K562 (cell line): ENCODE data around the gene PRDM10. TPM values are rescaled to one million over a fixed set of nuclear protein-coding genes. Genes with fewer than 3 reads are reported as not detected.

ENCODE experiments used
- ATF6 ChIP-seq: sonication (generic); formaldehyde crosslinking; IDR thresholded peaks from 2 replicates; pipeline ENCODE4 v1.4.0; 2020; ENCODE audit warnings: mild to moderate bottlenecking, missing genetic modification reagents
- BACH1 ChIP-seq: fragments of 200-800 bp; sonication (Bioruptor generic); IDR thresholded peaks from 2 replicates; pipeline ENCODE4 v1.6.1; 2016; ENCODE audit warnings: missing genetic modification characterization, missing compliant biosample characterization
- CHD2 ChIP-seq: IDR thresholded peaks from 2 replicates; pipeline ENCODE4 v1.6.1; 2011; ENCODE audit warnings: low read depth, low read length
- E2F1 ChIP-seq: sonication (generic); formaldehyde crosslinking; IDR thresholded peaks from 2 replicates; pipeline ENCODE4 v1.8.1; 2023; ENCODE audit warnings: mild to moderate bottlenecking, missing genetic modification reagents, moderate library complexity
- FOSL1 ChIP-seq: fragments of 200-800 bp; sonication (Bioruptor generic); conservative IDR thresholded peaks from 2 replicates; pipeline ENCODE4 v1.6.1; 2016; ENCODE audit warnings: missing genetic modification characterization, missing compliant biosample characterization
- HLTF ChIP-seq: fragments of 450-650 bp; IDR thresholded peaks from 2 replicates; pipeline ENCODE4 v1.6.1; 2016
- KLF13 ChIP-seq: fragments of 450-650 bp; IDR thresholded peaks from 2 replicates; pipeline ENCODE4 v1.6.1; 2016; ENCODE audit warnings: missing genetic modification characterization, low read depth, mild to moderate bottlenecking, missing compliant biosample characterization, moderate library complexity, borderline replicate concordance
- MAFK ChIP-seq: IDR thresholded peaks from 2 replicates; pipeline ENCODE4 v1.6.1; 2011; ENCODE audit warnings: low read length, improper control_type of control experiment
- MCM3 ChIP-seq: fragments of 450-650 bp; IDR thresholded peaks from 2 replicates; pipeline ENCODE4 v1.6.1; 2016
- MXD1 ChIP-seq: fragments of 250-450 bp; sonication (Bioruptor Pico); IDR thresholded peaks from 2 replicates; pipeline ENCODE4 v1.8.0; 2021; ENCODE audit warnings: borderline replicate concordance, mild to moderate bottlenecking, moderate library complexity; ENCODE audit not compliant: poor library complexity, severe bottlenecking
- POLR2G ChIP-seq: fragments of 200-400 bp; formaldehyde crosslinking; IDR thresholded peaks from 2 replicates; pipeline ENCODE4 v1.6.1; 2017; ENCODE audit warnings: low read depth, mild to moderate bottlenecking, antibody characterized with exemption, low read length, moderate library complexity
- PRMT5 ChIP-seq: sonication (generic); formaldehyde crosslinking; IDR thresholded peaks from 2 replicates; pipeline ENCODE4 v1.5.0; 2020; ENCODE audit warnings: missing genetic modification reagents
- PTBP1 ChIP-seq: fragments of 200-400 bp; formaldehyde crosslinking; IDR thresholded peaks from 2 replicates; pipeline ENCODE4 v1.6.1; 2017; ENCODE audit warnings: low read depth, low read length
- RB1 ChIP-seq: fragments of 450-650 bp; IDR thresholded peaks from 2 replicates; pipeline ENCODE4 v1.6.1; 2017; ENCODE audit warnings: low read depth, mild to moderate bottlenecking
- RBM39 ChIP-seq: fragments of 200-400 bp; formaldehyde crosslinking; optimal IDR thresholded peaks from 2 replicates; pipeline ENCODE3; 2018; ENCODE audit warnings: low read depth, low read length
- RNF2 ChIP-seq: sonication (generic); IDR thresholded peaks from 2 replicates; pipeline ENCODE4 v1.6.1; 2016
- SAFB2 ChIP-seq: fragments of 200-400 bp; formaldehyde crosslinking; IDR thresholded peaks from 2 replicates; pipeline ENCODE4 v1.6.1; 2018; ENCODE audit warnings: borderline replicate concordance, low read length, low read depth, moderate library complexity; ENCODE audit not compliant: severe bottlenecking
- SMAD2 ChIP-seq: fragments of 150-350 bp; IDR thresholded peaks from 2 replicates; pipeline ENCODE4 v1.6.1; 2014; ENCODE audit warnings: low read depth, mild to moderate bottlenecking, low read length
- SRSF7 ChIP-seq: fragments of 200-400 bp; formaldehyde crosslinking; optimal IDR thresholded peaks from 2 replicates; pipeline ENCODE3; 2017; ENCODE audit warnings: mild to moderate bottlenecking, low read depth, low read length
- STAT5B ChIP-seq: fragments of 250-450 bp; sonication (Bioruptor Pico); IDR thresholded peaks from 2 replicates; pipeline ENCODE4 v1.8.0; 2021; ENCODE audit warnings: mild to moderate bottlenecking, inconsistent platforms
- TOE1 ChIP-seq, 2 experiments: fragments of 450-650 bp in 1 of 2; sonication (generic) in 1 of 2; formaldehyde crosslinking in 1 of 2; IDR thresholded peaks; 2 replicates each; pipeline versions ENCODE4 v1.7.1 to v1.8.0; 2016 to 2022; ENCODE audit warnings: borderline replicate concordance in 2 of 2, mild to moderate bottlenecking in 2 of 2, antibody characterized with exemption in 1 of 2, inconsistent platforms in 1 of 2, low read depth in 1 of 2, missing genetic modification reagents in 1 of 2, moderate library complexity in 1 of 2
- XRCC4 ChIP-seq: IDR thresholded peaks from one replicate; pipeline ENCODE4 v1.6.1; 2011; ENCODE audit not compliant: insufficient read depth, insufficient read length; ENCODE audit errors: extremely low read depth
- ZNF41 ChIP-seq: fragments of 250-450 bp; sonication (Bioruptor Pico); conservative IDR thresholded peaks from 2 replicates; pipeline ENCODE4 v1.4.0; 2020; ENCODE audit warnings: mild to moderate bottlenecking
- ZNF740 ChIP-seq, 3 experiments: fragments of 200-800 bp in 1 of 3; sonication (Bioruptor generic) in 1 of 3; sonication (generic) in 1 of 3; formaldehyde crosslinking in 1 of 3; IDR thresholded peaks; 2 replicates each; pipeline versions ENCODE4 v1.6.1 to v1.8.0; 2016 to 2022; ENCODE audit warnings: mild to moderate bottlenecking in 2 of 3, missing compliant biosample characterization in 2 of 3, missing genetic modification characterization in 2 of 3, missing genetic modification reagents in 1 of 3
- polyA plus RNA-seq, 8 experiments: library from polyadenylated mRNA; depleted of rRNA in 4 of 8; stranded (reverse) in 5 of 8; unstranded in 3 of 8; fragments of >200 nt; fragmentation: Nextera tagmentation in 2 of 8; fragmentation: Illumina TruSeq in 1 of 8; extraction: Ambion mirVana in 2 of 8; extraction: Trizol in 1 of 8; gene quantifications; 2 replicates each; pipeline versions ENCODE4 v1.2.1 to v1.2.3, GENCODE V29; 2011 to 2014; ENCODE audit warnings: inconsistent platforms in 1 of 8, missing spikeins in 1 of 8
- total RNA-seq, 7 experiments: library from RNA; depleted of rRNA in 6 of 7; stranded (reverse); fragments of >200 nt in 6 of 7; fragmentation: Illumina TruSeq in 2 of 7; extraction: Trizol in 2 of 7; gene quantifications; 2 replicates each; pipeline versions ENCODE4 v1.2.1 to v1.2.3, GENCODE V29; 2011 to 2021; ENCODE audit warnings: low replicate concordance in 1 of 7

PRDM10 gene
- total and polyA plus RNA-seq, 9 of the 15 experiments (the other 6 are each of a cell fraction or from before 2014, with no cell fraction given), result 0.89 to 9.3 (median 4.5) TPM

GRCh38 chr11:130001461-130002351, 929 bp downstream of the PRDM10 start (continued):
- TF ChIP-seq ZNF41 (CRISPR knock-in tag) (no peak), E2F1 (CRISPR knock-in tag) (no peak), STAT5B (no peak), FOSL1 (tag) (no peak), RNF2 (no peak), CHD2 (no peak), MCM3 (no peak), MXD1 (CRISPR knock-in tag) (no peak), XRCC4 (no peak), RB1 (peak; percentile 82), BACH1 (tag) (no peak), HLTF (no peak), MAFK (no peak), SAFB2 (no peak), PTBP1 (no peak), PRMT5 (no peak), SRSF7 (no peak), POLR2G (peak; percentile 87), RBM39 (no peak), TOE1 (IDR thresholded peaks at IDR 0.05; ENCODE audit: borderline replicate concordance) (no peak), TOE1 (CRISPR knock-in tag; IDR thresholded peaks at IDR 0.05; ENCODE audit: borderline replicate concordance, low read depth) (no peak), SMAD2 (no peak), ZNF740 (CRISPR knock-in tag; IDR thresholded peaks at IDR 0.05) (no peak), ZNF740 (tag; IDR thresholded peaks at IDR 0.05) (no peak), KLF13 (no peak), ATF6 (no peak)
